Ecto neural progenitor cell (in vitro differentiated cells): ENCODE results near the gene CDH4.
"Not testable (repeated sequence)": the region's sequence is repeated elsewhere in the genome, so short reads cannot be mapped to it uniquely, and the experiment has no call there.

Source experiments
- DNase-seq: peaks from one replicate; pipeline ENCODE4 v3.0.0-alpha.2; 2018; ENCODE audit warnings: low spot score

The CDH4 gene

DNA sequence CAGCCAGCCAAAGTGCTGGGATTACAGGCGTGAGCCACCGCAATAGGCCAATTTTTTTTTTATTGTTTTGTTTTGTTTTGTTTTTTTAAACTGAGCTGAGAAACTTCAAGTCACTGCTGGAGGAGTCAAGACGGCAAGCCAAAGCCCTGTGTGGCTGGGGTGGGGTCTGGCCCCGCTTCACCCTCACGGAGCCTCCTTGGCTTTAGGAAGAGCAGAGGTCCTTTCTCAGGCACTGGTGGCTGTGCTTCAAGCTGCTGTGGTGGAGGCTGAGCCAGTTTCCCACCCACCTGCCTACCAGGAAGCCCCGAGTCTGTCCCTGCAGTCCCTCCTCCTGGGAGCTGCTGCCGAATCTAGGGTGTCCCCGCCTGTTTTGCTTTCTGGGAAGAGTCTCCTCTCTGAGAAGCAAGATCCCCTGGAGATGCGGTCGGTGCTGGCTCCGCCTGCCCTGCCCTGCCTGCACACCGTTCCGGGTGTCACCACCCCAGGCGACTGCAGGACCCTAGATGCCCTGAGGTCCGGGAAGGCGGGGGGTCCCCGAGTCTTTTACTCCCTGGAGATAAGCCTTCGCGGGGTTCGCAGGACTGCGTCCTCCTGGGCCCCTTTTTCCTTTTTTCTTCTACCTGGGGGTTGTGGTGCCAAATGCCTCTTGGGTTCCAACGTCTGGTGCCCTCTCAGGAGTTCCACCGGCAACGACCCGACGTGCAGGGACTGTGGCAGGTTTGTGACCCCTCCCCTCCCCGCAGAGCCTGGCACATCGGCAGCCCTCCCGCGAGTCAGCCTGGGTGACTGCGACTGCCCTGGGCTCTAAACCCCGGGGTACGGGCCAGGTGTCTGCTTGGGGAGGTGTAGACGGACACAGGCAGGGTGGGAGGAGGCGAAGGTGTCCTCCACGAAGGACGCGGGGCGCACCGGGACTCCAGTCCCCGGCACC, 712.9 kb downstream of the CDH4 start:
- no peak for DNase-seq

DNA sequence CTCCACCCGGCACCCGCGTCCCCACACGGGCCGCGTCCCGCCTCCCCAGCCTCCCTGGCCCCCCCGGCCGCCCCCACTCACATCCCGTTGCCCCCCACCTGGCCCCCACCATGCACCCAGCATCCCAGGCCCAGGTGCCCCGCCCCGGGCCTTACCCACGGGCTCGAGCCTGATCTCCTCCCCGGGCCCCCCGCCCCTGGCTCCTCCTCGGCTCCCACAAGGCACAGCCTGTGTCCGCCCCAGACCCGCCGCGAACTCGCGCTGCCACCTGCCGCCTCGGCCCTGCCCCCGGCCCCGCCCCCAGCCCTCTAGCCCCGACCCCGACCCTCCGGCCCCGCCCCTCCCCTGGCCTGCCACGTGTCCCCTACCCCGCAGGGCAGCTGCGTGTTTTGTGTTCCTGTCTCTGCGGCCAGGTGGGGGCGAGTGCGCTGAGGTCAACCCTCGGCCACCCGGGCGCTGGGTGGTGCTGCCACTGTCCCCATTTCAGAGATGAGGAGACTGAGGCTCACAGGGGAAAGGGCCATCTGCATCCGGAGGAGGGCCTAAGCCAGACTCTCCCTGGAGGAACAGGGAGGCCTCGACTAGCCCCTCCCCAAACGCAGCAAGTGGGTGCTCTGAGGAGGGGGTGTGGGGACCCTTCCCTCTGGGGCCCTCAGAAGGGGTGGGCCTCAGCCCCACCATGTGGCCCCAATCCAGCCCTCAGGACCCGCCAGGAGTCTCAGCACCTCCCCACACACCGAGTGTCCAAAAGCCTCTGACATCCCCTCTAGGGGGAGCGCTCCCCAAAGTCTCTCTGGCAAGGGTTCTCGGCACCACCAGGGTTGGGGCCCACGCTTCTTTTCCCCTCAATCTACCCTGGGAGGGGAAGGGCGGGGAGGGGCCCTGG, 713.8 kb downstream of the CDH4 start:
- DNase-seq, result peak; percentile 68

DNA sequence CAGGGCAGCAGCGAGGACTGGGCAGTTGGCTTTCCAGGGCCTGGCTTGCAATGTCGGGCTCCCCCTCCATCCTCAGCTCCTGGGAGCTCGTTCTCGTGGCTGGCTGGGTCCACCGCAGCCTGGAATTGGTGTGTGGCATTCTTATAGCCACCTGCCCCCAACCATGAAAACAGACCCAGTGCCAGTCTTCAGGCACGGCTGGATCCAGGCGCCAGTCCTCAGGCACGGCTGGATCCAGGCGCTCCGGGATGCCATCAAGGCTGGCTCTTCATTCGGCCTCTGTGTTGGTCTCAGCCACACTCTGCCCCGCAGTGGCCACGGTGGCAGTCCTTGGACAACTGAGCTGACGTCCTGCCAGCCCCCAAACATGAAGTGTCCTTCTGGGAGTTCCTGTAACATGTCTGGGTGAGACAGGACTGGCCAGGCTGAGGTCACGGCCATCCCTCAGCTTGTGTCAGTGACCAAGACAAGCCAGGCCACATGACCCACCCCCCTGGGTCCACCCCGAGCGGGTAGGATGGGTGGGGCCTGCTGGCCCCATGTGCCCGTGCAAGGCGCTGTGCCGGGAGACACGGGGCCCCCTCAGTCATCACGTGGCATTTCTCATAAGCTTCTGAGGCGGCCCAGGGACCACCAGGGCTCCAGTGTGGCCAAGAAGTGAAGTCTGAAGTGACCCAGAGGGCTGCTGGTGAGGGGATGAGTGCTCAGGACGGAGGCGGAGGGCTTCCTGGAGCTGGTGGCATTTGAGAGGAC, 714.6 kb downstream of the CDH4 start:
- DNase-seq, result no peak

- DNase-seq, result no peak
Observed at GRCh38 chr20:61967300-61967699, 715.2 kb downstream of the CDH4 start.

DNA sequence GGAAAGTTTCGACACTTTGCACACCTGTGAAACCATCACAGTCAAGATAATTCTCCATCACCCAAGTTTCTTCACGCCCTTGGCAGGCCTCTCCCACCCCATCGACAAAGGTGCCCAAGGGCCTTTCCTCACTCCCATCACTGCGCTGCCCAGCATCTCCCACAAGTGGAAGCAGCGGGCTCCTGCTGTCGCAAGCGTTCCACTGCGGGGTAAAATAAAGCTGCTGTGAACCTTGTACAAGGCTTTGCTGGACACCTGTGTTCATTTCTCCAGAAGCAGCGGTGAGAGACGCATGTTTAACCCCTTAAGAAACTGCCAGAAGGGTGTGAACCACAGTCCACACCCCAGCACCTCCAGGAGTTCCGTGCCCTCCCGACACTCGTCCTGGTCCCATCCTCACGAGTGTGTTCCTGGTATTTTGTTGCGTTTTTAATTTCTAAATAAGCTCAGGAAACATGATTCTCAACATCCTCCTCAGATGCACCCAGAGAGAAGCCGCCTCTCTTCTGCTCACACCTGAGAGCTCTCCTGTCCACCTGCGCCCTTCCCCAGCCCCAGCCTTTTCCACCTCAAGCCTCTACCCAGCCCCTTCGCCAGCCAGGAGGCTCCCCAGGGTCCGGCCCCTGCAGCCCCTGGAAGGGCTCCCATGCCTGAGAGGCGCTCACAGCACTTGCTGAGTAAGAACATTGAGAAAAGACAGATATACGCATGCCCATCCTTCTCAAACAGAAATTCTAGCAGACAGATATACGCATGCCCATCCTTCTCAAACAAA, 716.2 kb downstream of the CDH4 start:
- no peak for DNase-seq

DNA sequence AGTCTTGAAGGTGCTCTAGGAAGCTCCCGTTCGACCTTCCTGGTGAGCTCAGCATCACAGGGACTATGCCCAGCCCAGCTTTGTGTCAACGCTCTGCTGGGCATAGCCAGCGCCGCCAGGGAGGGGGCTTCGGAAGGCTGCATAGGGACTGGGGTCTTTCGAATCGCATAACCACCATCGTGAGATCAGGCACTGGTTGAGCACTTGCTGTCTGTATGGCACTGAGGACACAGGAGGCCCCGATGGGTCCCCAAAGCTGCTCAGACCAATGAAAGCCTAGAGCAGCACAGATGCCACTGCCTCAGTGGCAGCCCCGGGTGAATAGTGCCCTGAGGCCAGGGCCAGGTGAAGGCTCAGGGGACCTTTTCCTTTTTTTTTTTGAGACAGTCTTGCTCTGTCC, 716.9 kb downstream of the CDH4 start:
- no peak for DNase-seq

DNA sequence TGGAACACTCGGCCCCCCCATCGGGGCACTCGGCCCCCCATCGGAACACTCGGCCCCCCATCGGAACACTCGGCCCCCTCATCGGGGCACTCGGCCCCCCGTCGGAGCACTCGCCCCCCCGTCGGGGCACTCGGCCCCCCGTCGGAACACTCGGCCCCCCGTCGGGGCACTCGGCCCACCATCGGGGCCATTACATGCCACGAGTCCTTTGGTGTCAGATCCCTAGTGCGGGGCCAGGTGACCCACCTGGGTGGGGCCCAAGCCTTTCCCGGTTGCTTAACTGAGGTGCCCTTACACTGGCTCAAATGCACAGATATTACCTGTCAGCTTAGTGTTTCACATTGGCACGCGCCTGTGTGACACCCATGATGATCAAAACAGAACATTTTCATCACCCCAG, 717.7 kb downstream of the CDH4 start:
- no peak for DNase-seq

DNA sequence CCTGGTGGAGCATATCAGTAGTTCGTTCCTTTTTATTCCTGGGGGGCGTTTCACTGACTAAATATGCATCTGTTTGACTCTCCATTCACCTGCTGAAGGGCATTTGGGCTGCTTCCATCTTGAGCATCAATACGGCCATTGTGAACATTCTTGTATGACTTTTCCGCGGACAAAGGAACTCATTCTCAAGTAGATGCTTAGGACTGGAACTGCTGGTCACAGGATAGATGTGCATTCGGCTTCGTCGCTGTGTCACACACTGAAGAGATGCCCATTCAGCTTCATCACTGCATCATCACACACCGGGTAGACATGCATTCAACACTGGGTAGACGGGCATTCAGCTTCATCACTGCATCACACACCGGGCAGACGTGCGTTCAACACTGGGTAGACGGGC, 718.3 kb downstream of the CDH4 start:
- DNase-seq, result no peak

- not testable (repeated sequence) for DNase-seq
Observed at GRCh38 chr20:61971595-61971994, 719.5 kb downstream of the CDH4 start.

DNA sequence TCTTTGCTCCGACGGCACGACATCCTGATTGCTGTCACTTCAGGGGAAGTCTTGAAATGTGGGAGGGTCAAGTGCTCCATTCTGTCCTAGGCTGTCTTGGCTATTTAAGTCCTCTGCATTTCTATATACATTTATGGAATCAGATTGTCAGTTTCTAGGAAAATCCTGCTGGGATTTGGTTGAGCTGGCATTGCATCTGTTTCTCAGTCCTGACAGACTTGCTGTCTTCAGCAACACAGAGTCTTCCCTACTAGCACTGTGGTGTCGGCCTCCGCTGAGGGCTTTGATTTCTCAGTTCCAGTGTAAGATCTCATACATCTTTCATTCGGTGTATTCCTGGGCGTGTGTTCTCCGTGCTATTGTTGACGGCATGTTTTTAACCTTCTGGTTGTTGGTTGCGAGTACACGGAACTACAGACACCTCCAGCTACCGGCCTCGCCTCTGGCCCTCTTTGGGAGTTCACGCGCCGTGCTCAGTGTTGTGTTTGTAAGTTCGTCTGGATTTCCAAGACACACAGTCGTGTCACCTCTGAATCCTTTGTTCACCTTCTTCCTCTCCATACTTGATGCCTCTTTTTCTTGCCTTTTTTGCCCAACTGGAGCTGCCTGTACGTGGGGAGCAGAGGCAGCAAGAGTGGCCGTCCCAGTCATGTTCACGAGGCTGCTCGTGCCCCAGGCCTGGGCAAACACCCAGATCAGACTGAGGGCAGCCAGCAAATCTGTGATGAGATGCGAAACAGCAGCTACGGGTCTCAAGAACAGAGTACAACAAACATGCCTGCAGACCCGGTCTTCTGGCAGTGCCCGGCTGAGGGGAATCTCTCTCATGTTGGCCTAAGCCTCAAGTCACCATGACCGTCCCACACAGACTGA, 720.8 kb downstream of the CDH4 start:
- DNase-seq, result no peak

GRCh38 chr20:61973515-61974356, 721.7 kb downstream of the CDH4 start:
- DNase-seq, result no peak

DNA sequence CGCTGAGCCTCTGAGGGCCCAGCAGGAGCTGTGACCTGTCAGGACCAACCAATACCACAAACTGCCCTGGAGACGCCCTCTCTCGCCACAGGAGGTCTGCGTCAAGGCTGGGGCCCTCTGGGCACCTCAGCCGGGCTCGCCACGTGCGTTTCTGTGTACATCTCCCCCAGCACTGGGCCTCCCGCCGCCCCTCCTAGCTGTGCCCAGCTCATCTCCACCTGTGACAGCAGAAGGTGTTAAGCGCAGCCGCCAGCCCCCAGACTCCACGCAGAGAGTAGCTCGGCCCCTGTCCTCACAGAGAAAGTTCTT, 722.2 kb downstream of the CDH4 start:
- DNase-seq, result no peak

DNA sequence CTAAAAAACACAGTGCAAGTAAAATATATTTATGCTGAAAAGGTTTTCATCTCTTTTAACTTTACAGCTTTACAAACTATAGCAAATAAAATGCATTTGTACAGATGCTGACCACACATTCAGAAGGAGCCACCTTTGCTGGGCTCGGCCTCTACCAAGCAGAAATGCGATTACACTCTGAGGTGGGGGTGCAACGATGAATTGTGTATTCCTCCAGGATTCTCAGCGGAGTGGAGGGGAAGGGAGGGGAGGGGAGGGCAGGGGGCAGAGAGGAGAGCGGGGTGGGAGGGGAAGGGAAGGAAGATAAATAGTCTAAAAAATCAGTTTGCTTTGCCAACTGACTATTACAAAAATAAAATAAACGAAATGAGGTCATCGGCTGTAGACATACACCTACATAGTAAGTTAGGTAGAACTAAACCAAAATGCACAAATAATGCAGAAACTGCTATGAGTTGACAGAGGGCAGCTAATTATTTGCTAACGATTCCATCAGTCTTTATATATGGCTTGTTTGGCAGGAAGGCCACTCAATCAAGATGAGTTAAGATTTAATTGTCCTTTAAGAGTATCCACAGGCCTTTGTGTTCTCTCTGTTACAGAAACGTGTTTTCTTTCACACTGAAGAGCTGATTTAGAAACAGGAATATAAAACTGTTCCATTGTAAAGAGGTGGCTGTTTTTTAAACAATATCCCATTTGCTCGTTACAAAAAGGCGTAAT, 723.5 kb downstream of the CDH4 start:
- no peak for DNase-seq

DNA sequence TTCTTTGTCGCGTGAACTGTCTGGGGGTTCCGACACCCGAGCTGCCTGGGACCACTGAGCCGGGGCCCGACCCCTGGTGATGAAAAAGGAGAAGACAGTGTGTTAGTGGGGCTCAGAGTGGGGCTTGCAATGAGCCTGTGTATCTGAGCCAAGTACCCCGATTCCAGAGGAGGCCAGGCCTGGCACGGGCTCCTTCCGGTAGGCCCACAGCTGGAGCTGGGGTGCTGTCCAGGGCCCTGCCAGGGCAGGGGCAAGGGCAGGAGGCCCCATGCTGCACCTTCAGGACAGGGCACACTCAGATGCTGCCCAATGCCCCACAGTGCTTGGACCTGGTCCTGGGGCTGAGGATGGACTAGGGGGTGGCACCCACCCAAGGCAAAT, 724.2 kb downstream of the CDH4 start:
- DNase-seq, result no peak

DNA sequence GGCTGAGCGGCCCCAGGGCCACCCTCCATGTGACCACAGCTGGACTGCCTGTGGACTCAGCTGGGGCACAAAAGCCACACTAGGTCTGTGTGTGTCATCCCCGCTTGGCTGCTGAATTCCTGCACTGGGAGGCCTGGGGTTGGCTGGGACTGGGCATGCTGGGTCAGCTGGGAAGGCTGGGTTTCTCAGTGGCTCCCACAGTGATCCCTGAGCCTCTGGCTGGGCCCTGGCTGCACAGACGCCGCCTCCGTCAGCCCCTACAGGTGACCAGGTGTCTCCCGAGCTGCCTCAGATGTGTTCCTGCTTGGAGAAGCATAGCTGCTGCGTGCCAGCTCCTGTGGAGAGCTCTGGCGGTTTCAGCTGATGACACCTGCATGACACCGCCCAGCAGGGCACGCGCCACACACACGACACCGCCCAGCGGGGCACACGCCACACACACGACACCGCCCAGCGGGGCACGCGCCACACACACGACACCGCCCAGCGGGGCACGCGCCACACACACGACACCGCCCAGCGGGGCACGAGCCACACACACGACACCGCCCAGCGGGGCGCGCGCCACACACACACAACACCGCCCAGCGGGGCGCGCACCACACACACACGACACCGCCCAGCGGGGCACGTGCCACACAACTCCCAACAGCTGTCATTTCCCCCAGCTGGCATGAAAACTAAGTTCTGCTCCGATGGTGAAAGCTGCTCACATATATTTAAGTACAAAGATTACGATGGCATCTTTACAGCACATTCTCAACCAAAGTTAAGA, 724.8 kb downstream of the CDH4 start:
- DNase-seq, result no peak

DNA sequence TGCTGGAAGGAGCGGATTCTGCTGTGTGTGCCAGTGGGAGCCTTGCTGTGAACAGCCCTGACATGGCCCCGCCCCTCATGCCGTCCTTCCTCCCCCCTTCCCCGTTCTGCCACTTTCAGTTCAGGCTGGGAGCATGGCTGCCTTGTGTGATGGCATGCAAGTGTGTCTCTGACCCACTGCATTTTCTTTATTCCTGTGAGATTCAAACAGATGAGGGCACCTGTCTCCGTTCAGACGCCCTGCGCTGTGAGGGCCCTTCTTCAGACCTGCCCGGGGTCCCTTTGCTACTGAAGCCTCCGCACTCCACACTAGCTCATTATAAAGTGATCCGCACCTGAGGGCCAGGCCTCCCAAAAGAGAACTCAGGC, 725.3 kb downstream of the CDH4 start:
- DNase-seq, result no peak

DNA sequence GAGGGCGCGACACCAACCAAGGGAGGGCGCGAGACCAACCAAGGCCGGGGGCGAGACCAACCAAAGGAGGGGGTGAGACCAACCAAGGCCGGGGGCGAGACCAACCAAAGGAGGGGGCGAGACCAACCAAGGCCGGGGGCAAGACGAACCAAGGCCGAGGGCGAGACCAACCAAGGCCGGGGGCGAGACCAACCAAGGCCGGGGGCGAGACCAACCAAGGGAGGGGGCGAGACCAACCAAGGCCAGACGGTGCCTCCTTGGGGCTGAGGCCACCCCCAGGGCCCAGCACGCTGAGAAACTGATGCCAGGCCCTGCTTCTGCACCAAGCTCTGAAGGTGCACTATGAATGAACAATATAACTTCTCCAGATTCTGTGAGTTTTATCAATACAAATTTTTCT, 726.4 kb downstream of the CDH4 start:
- DNase-seq, result no peak

- DNase-seq, result no peak
Observed at GRCh38 chr20:61979090-61979489, 727.0 kb downstream of the CDH4 start.
